ENCODE measurements around the gene EHD2.
A peak's percentile ranks its signal among the peaks of the same experiment; 100 is the strongest.
"Not testable (repeated sequence)": the region's sequence is repeated elsewhere in the genome, so short reads cannot be mapped to it uniquely, and the experiment has no call there.

Gene EHD2, protein sequence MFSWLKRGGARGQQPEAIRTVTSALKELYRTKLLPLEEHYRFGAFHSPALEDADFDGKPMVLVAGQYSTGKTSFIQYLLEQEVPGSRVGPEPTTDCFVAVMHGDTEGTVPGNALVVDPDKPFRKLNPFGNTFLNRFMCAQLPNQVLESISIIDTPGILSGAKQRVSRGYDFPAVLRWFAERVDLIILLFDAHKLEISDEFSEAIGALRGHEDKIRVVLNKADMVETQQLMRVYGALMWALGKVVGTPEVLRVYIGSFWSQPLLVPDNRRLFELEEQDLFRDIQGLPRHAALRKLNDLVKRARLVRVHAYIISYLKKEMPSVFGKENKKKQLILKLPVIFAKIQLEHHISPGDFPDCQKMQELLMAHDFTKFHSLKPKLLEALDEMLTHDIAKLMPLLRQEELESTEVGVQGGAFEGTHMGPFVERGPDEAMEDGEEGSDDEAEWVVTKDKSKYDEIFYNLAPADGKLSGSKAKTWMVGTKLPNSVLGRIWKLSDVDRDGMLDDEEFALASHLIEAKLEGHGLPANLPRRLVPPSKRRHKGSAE

DNA sequence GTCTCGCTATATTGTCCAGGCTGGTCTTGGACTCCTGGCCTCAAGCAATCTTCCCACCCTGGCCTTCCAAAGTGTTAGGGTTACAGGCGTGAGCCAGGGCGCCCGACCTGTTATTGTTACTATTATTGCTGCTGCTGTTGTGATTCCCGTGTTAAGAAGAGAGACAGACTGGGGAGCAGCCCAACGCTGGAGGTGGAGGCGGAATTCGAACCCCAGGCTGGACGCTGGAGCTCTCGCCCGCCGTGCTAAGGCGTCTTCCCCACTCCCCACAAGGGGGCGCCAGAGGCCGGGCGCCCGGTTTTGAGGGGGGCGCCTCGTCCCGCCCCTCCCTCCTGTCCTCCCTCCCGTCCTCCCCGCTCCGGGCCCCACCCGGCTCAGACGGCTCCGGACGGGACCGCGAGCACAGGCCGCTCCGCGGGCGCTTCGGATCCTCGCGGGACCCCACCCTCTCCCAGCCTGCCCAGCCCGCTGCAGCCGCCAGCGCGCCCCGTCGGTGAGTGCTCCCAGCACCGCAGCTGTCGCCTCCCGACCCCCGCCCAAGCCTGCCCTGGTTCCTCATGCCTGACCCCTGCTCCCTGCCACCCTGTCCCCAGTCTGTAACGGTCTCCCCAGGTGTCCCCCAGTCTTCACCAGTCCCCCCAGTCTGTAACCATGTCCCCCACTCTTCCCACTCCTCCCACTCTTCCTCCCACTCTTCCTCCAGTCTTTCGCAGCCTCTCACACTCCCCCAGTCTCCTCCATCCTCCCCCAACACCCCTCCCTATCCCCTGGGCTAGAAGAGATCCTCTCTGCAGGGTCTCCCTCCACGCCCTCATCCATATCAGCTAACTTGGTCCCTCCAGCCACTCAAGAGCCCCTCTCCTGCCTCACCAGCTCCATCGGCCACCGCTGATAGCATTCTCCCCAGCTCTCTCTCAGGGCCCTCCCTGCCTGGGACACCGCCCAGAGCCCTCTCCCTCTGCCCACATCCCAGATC is at the start of gene EHD2:
TSS of gene EHD2 (plus strand) at position 377 of the 976 bp plus-strand sequence. CDS start 3,191 bp downstream, outside the sequence.
- ATAC-seq: peak; percentile 53 to 55

GRCh38 chr19:47663435-47663910 is 49.7 kb upstream of the EHD2 start:
- ATAC-seq: no peak

DNA sequence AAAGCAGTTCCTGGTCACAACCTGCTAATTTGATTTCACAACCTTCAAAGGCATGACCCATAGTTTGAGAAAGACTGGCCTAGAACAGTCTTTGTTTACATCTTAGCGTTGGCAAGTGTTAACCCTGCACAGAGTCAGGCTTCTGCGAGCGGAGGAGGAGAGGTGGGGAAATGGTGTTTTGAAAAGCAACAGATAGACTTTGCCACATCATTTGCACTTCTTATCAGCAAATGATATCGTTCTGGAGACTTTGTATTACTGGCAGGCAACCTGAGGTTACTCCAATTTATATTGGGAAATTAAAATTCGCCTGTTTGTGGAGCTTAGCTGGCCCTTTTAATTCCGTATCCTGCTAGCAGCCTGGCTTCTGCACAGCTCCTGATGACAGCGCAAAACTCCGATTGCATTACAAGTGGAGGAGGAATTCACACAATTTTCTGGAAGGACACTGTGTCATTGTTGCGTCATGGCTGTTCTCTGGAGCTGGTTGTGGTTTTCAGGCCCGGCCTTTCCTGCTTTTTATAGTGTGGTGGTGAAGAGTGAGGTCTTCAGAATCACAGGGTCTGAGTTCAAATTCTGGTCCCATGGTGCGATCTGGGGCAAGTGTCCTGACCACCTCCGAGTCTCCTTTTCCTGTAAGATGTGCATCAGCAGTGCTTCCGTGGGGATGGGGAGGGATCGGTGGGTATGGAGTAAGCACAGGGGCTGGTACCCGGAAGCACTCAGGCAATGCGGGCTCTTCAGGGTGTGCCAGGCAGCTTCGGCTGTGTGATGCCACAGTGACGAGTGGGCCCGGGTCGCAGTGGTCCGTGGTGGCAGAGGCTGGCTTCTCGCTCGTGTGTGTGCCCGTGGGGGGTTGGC is 49.1 kb upstream of the EHD2 start:
- no peak for ATAC-seq

GRCh38 chr19:47668556-47668955 is 44.7 kb upstream of the EHD2 start:
- not testable (repeated sequence) for ATAC-seq

DNA sequence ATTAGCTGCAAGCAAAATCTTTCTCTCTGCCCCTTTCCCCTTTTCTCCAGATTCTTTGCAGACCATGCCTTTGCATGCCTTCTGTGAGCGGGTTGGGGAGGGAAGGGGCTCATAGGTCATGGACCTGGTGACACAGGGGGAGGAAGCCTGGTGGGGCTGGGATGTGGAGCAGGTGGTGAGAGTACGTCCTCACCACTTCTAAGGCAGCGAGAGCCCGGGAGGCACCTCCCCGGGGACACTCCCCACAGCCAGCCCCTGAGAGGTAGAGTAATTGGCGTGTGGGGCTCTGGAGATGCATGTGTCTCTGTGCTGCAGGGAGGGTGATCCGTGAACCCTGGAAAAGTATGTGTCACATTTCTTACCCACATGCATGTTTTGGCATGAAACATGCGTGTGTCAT is 42.5 kb upstream of the EHD2 start:
- ATAC-seq: no peak

- ATAC-seq: no peak
Measured at GRCh38 chr19:47671499-47671898, 41.7 kb upstream of the EHD2 start.

- ATAC-seq: no peak
Measured at GRCh38 chr19:47673426-47673825, 39.8 kb upstream of the EHD2 start.

DNA sequence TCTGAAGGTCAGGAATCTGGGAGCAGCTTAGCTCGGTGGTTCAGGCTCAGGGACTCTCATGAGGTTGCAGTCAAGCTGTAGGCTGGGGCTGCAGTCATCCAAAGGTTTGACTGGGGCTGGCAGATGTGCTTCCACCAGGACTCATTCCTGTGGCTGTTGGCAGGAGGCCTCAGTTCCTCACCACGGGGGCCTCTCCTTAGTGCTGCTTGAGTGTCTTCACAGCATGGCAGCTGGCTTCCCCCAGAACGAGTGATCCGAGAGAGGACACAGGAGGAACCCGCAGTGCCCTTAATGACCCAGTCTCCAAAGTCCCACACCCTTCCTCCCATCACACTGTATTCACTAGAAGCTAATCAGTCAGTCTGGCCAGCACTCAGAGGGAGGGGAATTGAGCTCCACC is 38.7 kb upstream of the EHD2 start:
- no peak for ATAC-seq

DNA sequence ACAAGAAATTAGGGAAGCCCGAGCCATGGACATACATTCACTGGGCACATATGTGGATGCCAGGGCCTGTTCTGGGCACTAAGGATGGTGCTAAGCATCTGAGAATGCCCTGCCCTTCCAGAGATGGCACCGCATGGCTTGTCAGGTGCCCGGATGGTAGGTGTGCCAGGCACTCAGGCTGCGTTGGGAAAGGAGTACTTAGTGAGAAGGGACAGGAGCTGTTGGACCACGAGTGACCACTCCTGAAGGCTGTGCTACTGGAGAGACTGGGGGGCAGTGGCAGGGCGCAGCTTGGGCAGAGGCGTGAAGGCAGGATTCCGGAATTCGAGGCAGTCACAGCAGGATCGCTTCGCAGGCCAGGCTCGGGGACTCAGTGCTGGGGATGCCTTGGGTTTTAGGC is 38.0 kb upstream of the EHD2 start:
- ATAC-seq: no peak

DNA sequence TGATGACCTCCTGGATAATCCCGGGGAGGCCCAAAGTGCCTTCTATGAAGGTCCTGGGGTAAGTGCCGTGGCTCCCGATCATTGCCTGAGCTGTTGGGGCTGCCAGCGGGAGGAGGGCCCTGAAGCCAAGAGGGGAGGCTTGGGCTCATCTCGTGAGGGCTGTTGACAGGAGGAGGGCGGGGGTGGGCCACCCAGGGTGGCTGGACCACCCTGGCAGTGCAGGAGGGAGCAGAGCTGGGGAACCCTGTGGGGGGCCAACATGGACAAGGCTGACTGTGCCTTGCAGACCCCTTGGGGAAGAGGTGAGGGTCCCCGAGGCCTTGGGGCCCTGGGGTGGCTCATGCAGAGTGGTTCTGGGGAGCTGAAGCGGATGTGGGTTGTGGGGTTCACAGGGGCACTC is 37.4 kb upstream of the EHD2 start:
- no peak for ATAC-seq

GRCh38 chr19:47676811-47677210 is 36.4 kb upstream of the EHD2 start:
- ATAC-seq: no peak

DNA sequence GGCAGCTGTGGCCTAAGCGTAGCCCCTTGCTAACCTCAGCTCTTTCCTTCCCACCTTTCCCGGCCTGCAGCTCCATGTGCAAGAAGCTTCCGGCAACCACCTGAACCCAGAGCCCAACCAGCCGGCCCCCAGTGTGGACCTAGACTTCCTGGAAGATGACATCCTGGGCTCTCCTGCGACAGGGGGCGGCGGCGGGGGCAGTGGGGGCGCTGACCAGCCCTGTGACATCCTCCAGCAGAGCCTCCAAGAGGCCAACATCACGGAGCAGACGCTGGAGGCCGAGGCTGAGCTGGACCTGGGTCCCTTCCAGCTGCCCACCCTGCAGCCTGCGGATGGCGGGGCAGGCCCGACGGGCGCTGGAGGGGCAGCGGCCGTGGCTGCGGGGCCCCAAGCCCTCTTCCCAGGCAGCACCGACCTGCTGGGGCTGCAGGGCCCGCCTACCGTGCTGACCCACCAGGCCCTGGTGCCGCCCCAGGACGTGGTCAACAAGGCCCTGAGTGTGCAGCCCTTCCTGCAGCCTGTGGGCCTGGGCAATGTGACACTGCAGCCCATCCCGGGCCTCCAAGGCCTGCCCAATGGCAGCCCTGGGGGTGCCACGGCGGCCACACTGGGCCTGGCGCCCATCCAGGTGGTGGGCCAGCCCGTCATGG is 33.8 kb upstream of the EHD2 start:
- ATAC-seq: no peak

- no peak for ATAC-seq
Measured at GRCh38 chr19:47679922-47680857, 33.0 kb upstream of the EHD2 start.

DNA sequence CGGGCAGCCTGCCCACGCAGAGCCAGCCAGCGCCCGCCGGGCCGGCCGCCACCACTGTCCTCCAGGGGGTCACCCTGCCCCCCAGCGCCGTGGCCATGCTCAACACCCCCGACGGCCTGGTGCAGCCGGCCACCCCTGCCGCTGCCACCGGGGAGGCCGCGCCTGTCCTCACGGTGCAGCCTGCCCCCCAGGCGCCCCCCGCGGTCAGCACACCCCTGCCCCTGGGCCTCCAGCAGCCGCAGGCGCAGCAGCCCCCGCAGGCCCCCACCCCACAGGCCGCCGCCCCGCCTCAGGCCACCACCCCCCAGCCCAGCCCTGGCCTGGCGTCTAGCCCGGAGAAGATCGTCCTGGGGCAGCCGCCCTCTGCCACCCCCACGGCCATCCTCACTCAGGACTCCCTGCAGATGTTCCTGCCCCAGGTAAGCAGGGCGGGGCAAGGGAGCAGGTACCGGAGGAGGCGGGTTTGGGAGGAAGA is 32.3 kb upstream of the EHD2 start:
- no peak for ATAC-seq

DNA sequence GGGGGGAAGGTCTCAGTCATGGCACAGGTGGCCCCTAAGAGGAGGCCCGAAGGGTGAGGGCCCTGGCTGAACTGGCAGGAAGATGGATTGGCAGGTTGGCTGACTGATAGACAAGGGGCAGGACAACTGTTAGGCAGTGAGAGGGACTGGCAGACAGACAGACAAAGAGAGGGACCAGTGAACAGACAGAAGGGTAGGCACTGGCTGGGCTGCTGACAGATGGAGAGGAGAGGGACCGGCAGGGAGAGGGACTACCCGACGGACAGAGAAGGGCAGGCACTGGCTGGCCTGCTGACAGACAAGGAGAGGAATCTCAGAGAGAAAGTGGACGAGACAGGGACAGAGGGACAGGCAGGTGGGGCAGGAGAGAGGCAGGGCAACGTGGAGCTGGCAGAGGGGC is 31.8 kb upstream of the EHD2 start:
- no peak for ATAC-seq

GRCh38 chr19:47681936-47682335 is 31.3 kb upstream of the EHD2 start:
- no peak for ATAC-seq

DNA sequence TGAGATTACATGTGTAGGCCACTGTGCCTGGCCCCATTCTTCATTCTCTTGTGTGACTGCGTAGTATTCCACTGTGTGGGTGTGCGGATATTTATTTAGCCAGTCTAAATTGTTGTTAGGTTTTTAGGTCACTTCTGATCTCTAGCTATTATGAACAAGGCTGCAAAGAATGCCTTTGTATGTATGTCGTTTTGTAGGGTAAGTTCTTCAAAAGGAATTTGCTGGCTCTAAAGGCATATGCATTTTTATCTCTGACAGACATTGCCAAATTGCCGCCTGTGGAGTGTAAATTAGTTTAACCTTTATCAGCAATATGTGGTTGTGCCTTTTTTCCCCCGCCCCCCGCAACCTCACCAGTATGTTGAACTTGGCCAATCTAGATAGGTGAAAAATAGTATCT is 30.3 kb upstream of the EHD2 start:
- no peak for ATAC-seq

GRCh38 chr19:47686679-47687450 is 26.4 kb upstream of the EHD2 start:
- ATAC-seq: no peak

- ATAC-seq: no peak
Measured at GRCh38 chr19:47687906-47688305, 25.3 kb upstream of the EHD2 start.

- ATAC-seq: no peak
Measured at GRCh38 chr19:47691090-47691489, 22.1 kb upstream of the EHD2 start.

All from activated CD4-positive, CD25-positive, alpha-beta regulatory T cell treated with anti-CD3 and anti-CD28 coated beads, Interleukin-2, amount 50 U/mL, for 24 hours (primary cell).